Suprapubic skin (tissue), 4 donors: ENCODE measurements around the gene ZC3H14. TPM values are rescaled to one million over a fixed set of nuclear protein-coding genes. Genes with fewer than 3 reads are reported as not detected.

Experiments
- DNase-seq, 2 donors: peaks; one replicate each; pipeline ENCODE4 v3.0.0-alpha.2; 2019; ENCODE audit warnings: low spot score in 2 of 2
- H3K27ac ChIP-seq: fragments of 200-600 bp; sonication (generic); one replicate; pipeline ENCODE4 v1.5.1; 2019
- H3K27me3 ChIP-seq: fragments of 200-600 bp; sonication (generic); one replicate; pipeline ENCODE4 v1.5.1; 2019
- H3K36me3 ChIP-seq: fragments of 200-600 bp; sonication (generic); one replicate; pipeline ENCODE4 v1.5.1; 2019
- H3K4me1 ChIP-seq: fragments of 200-600 bp; sonication (generic); one replicate; pipeline ENCODE4 v1.5.1; 2019
- H3K4me3 ChIP-seq: fragments of 200-600 bp; sonication (generic); one replicate; pipeline ENCODE4 v1.5.1; 2019; ENCODE audit warnings: mild to moderate bottlenecking
- H3K9me3 ChIP-seq: fragments of 200-600 bp; sonication (generic); one replicate; pipeline ENCODE4 v1.5.1; 2019
- CTCF ChIP-seq, 2 donors: fragments of 200-600 bp in 1 of 2; fragments of 450-650 bp in 1 of 2; sonication (generic) in 1 of 2; IDR thresholded peaks; one replicate each; pipeline ENCODE4 v1.5.1; 2016 to 2019; ENCODE audit warnings: antibody characterized with exemption in 2 of 2, mild to moderate bottlenecking in 1 of 2, moderate library complexity in 1 of 2
- EP300 ChIP-seq: sonication (generic); formaldehyde crosslinking; IDR thresholded peaks from one replicate; pipeline ENCODE4 v1.6.1; 2017; ENCODE audit warnings: antibody characterized with exemption
- POLR2A ChIP-seq, 2 donors: fragments of 450-650 bp; IDR thresholded peaks; one replicate each; pipeline ENCODE4 v1.6.1; 2017; ENCODE audit warnings: antibody characterized with exemption in 2 of 2, mild to moderate bottlenecking in 2 of 2, moderate library complexity in 2 of 2
- POLR2AphosphoS5 ChIP-seq, 3 donors: sonication (generic); formaldehyde crosslinking; IDR thresholded peaks; one replicate each; pipeline ENCODE4 v1.6.1; 2017; ENCODE audit warnings: antibody characterized with exemption in 3 of 3
- WGBS: methylation state at CpG from one replicate; pipeline ENCODE4 v1.1.5; 2018; 5-methylcytosine and 5-hydroxymethylcytosine counted together
- total RNA-seq, 4 donors: library from RNA; depleted of rRNA; stranded (reverse); fragments of >200 nt; gene quantifications; one replicate each; pipeline ENCODE4 v1.1.0, GENCODE V29; 2016

The ZC3H14 gene
- total RNA-seq, 4 donors from 2014 or later = 49.2 to 83.6 (median 59.9) TPM

GRCh38 chr14:88584451-88584850 lies 21.6 kb downstream of the ZC3H14 start:
- no peaks in the 10 kb centered on the region for H3K4me1 ChIP-seq
- peaks cover 81% of the 10 kb centered on the region for H3K36me3 ChIP-seq
- H3K9me3 ChIP-seq = no peaks in the 10 kb centered on the region
- no peaks in the 10 kb centered on the region for H3K27me3 ChIP-seq
- TF ChIP-seq EP300 (no peak), CTCF (IDR thresholded peaks at IDR 0.05) (no peak), POLR2A (IDR thresholded peaks at IDR 0.05) (no peak), POLR2AphosphoS5 (IDR thresholded peaks at IDR 0.05) (no peak)
- DNase-seq = no peak
- H3K27ac ChIP-seq = no peak overlapping the region
- WGBS = 95% methylated on average over 3 of the region's 3 CpGs
- H3K4me3 ChIP-seq = no peak overlapping the region

DNA sequence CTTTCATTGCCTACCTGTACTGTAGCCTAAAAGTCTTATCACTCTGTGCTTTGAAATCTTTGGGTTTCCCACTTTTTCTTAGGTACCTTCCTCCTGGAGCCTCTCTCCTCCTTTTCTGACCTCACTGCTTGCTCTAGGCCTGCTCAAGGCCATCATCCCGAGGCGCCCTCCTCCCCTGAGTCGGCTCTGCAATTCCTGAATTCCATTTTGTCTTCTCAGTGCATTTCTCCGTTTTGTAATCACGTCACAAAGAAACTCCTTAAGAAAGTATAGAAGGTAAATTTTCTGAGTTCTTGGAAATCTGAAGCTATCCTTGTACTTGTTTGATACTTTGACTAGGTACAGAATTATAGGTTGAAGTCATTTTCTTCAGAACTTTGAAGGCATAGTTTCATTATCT lies 25.2 kb downstream of the ZC3H14 start:
- H3K27me3 ChIP-seq = no peaks in the 10 kb centered on the region
- no peak for TF ChIP-seq POLR2AphosphoS5 (IDR thresholded peaks at IDR 0.05)
- no peak for TF ChIP-seq CTCF (IDR thresholded peaks at IDR 0.05)
- TF ChIP-seq EP300 = no peak
- TF ChIP-seq POLR2A (IDR thresholded peaks at IDR 0.05) = no peak
- no peak overlapping the region for H3K4me3 ChIP-seq
- H3K27ac ChIP-seq = no peak overlapping the region
- 97% methylated on average over 5 of the region's 5 CpGs for WGBS
- no peaks in the 10 kb centered on the region for H3K9me3 ChIP-seq
- peaks cover 88% of the 10 kb centered on the region for H3K36me3 ChIP-seq
- no peak for DNase-seq
- H3K4me1 ChIP-seq = no peaks in the 10 kb centered on the region

GRCh38 chr14:88590173-88590572 lies 27.3 kb downstream of the ZC3H14 start:
- TF ChIP-seq EP300 (no peak), POLR2AphosphoS5 (IDR thresholded peaks at IDR 0.05) (no peak), CTCF (IDR thresholded peaks at IDR 0.05) (no peak), POLR2A (IDR thresholded peaks at IDR 0.05) (no peak)
- Histone ChIP-seq H3K27me3 (no peaks in the 10 kb centered on the region), H3K9me3 (no peaks in the 10 kb centered on the region), H3K4me1 (no peaks in the 10 kb centered on the region), H3K27ac (no peak overlapping the region), H3K36me3 (peaks cover 76% of the 10 kb centered on the region), H3K4me3 (no peak overlapping the region)
- WGBS = 86% methylated on average over 4 of the region's 4 CpGs
- DNase-seq = no peak

GRCh38 chr14:88592031-88592430 lies 29.2 kb downstream of the ZC3H14 start:
- H3K27ac ChIP-seq = no peak overlapping the region
- H3K4me1 ChIP-seq = no peaks in the 10 kb centered on the region
- H3K36me3 ChIP-seq = peaks cover 77% of the 10 kb centered on the region
- TF ChIP-seq CTCF (IDR thresholded peaks at IDR 0.05) (no peak), EP300 (no peak), POLR2A (IDR thresholded peaks at IDR 0.05) (no peak), POLR2AphosphoS5 (IDR thresholded peaks at IDR 0.05) (no peak)
- WGBS = 0% methylated on average over 1 of the region's 1 CpG
- H3K4me3 ChIP-seq = no peak overlapping the region
- no peaks in the 10 kb centered on the region for H3K27me3 ChIP-seq
- no peaks in the 10 kb centered on the region for H3K9me3 ChIP-seq
- no peak for DNase-seq

- H3K4me1 ChIP-seq = no peaks in the 10 kb centered on the region
- 93% methylated on average over 4 of the region's 4 CpGs for WGBS
- no peaks in the 10 kb centered on the region for H3K9me3 ChIP-seq
- H3K36me3 ChIP-seq = peaks cover 81% of the 10 kb centered on the region
- no peak for DNase-seq
- no peak for TF ChIP-seq EP300
- no peak for TF ChIP-seq CTCF (IDR thresholded peaks at IDR 0.05)
- TF ChIP-seq POLR2A (IDR thresholded peaks at IDR 0.05) = no peak
- no peak for TF ChIP-seq POLR2AphosphoS5 (IDR thresholded peaks at IDR 0.05)
- H3K4me3 ChIP-seq = no peak overlapping the region
- no peak overlapping the region for H3K27ac ChIP-seq
- no peaks in the 10 kb centered on the region for H3K27me3 ChIP-seq
Measured at GRCh38 chr14:88597038-88597437, 34.2 kb downstream of the ZC3H14 start.
